Medulla oblongata (tissue), 1 donor: ENCODE measurements around the gene CT47A1.
A peak's percentile ranks its signal among the peaks of the same experiment; 100 is the strongest.
"Not testable (repeated sequence)": the region's sequence is repeated elsewhere in the genome, so short reads cannot be mapped to it uniquely, and the experiment has no call there.

ENCODE experiments used
- DNase-seq: peaks from one replicate; pipeline ENCODE4 v3.0.0-alpha.2; 2015; ENCODE audit errors: extremely low spot score

Gene CT47A1

DNA sequence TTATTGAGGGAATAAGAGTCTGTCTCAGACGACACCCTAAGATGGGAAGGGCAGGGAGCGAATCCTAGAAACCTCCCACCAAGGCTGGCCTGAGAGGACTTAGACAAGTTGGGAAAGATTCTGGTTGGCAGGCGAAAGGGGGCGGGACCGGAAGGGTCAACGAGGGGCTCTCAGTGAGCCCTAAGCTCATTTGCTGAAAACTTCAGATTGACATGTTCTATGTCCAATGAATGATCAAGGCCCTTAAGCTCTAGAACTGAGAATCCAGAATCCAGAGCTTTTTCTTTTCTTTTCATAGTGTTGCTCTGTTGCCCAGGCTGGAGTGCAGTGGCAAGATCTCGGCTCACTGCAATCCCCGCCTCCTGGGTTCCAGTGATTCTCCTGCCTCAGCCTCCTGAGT, at the start of gene CT47A1:
CT47A1 (minus strand) TSS at position 101 of the 400 bp plus-strand sequence. CDS start 231 bp downstream, outside the sequence.
- not testable (repeated sequence) for DNase-seq

DNA sequence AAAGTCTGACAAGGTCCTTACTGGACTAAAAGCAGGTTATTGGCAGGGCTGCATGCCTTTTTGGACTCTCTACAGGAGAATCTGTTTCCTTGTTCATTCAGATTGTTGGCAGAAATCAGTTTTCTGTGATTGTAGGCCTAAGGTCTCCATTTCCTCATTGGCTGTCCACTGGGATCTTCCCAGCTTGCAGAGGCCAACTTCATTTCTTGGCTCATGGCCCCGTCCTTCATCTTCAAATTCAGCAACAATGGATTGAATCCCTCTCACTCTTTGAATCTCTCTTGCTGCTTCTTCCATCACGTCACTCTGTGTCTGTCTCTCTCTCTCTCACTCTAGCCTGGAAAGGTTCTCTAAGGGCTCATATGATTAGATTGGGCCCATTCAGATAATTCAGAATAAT, 47.0 kb upstream of the CT47A1 start:
- no peak for DNase-seq

DNA sequence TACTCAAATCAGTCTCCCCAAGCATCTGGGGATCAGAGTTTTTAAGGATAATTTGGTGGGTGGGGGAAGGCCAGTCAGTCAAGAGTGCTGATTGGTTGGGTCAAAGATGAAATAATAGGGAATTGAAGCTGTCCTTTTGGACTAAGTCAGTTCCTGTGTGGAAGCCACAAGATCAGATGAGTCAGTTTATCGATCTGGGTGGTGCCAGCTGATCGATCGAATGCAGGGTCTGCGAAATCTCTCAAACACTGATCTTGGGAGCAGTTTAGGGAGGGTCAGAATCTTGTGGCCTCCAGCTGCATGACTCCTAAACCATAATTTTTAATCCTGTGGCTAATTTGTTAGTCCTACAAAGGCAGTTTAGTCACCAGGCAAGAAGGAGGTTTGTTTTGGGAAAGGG, 44.5 kb upstream of the CT47A1 start:
- no peak for DNase-seq

- DNase-seq, result no peak
Observed at GRCh38 chrX:121028419-121028818, 42.9 kb upstream of the CT47A1 start.

DNA sequence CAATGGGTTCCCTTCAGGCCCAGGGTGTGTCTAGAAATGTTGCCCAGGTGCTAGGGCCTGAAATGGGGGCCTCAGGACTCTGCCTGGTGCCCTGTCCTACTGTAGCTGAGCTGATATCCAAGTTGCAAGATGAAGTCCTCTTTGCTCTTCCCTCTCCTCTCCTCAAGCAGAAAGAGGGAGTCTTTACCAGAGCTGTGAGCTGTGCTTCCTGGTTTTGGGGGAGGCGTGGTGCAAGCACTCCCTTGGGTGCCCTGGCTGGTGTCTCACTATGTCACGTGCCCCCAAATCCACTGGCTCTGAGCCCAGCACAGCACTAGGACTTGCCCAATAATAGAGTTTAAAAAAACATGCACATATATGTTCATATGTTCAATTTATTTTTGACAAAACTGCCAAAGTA, 29.3 kb upstream of the CT47A1 start:
- no peak for DNase-seq

GRCh38 chrX:121013897-121014455, 28.4 kb upstream of the CT47A1 start:
- no peak for DNase-seq

DNA sequence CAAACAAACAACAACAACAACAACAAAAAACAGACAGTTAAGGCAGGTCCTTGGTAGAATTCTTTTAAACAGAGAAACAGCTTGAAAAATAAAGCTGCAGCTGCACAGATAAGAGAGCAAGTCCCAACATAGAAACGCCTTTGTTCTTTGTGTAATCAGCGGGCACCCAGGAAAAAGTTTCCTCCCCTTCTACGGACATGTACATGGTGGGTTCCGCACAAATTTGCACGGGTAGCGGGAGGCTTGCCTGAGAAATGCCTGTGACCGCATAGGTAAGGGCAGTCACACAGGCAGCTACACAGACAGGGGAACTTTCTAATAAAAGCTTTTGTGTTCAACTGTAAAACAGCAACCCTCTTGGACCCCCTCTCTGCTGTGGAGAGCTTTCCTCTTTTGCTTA, 25.7 kb upstream of the CT47A1 start:
- no peak for DNase-seq

GRCh38 chrX:121010218-121010617, 24.7 kb upstream of the CT47A1 start:
- peak; percentile 4 for DNase-seq

DNA sequence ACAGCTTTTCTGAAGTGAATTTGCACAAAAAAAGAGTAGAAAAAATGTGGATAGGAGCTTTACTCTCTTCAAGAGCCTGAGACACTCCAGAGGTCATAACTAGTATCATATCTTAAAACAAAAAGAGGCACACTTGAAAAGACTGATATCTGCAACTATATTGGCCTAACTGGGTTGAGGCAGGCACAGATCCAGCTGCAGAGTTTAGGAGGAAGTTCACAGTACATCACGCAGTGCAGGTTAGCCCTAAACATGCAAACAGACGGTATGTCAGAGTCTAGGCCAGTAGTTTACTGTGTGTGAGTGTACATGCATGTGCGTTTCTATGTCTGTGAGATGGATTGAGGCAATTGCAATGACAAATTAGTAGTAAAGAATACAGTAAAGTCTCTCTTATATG, 24.2 kb upstream of the CT47A1 start:
- DNase-seq, result no peak

DNA sequence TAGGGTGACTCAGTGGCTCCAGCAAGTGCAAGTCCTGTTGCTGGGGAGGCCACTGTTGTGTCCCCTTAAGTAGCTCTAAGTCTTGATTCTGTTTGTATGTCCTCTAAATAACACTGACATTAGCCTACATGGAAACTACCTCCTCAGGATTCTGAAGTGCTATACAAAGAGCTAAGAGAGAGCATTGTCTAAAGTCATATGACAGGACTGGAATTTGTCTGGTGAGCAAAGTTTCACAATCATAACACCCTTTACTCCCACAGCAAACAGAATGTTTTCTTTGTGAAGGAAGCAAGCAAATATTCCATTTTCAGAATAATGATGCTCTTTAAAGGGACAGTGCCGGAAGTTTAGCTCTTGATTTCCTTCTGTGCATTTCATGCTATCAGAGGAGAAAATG, 23.4 kb upstream of the CT47A1 start:
- no peak for DNase-seq

DNA sequence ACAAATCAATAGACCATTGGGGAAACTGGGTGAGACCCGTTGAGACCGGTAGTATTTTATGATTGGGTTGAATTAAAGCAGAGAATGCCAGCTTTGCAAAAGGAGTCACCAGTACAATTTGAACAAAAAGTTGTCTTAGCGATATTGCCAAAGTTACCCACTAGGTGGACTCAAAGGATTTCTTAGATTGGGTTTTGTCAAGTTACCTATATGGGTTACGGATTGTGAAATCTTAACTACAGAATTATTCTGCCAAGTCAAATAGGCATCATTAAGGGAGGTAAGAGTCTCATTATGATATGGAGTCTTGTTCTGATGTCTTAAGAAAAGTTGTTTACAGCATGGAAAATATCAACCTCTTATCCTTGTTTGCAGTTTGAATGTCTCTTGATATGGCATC, 15.0 kb upstream of the CT47A1 start:
- DNase-seq, result no peak

- DNase-seq, result no peak
Observed at GRCh38 chrX:120999413-120999812, 13.9 kb upstream of the CT47A1 start.

- DNase-seq, result not testable (repeated sequence)
Observed at GRCh38 chrX:120956500-120956899, 29.1 kb downstream of the CT47A1 start, which contains the start of gene CT47A7. Gene CT47A7, minus strand, starts transcription at chrX:120956600. Its CDS starts 255 bp downstream, at chrX:120956345.
